ENCODE measurements around the gene OST4.

OST4 gene

DNA sequence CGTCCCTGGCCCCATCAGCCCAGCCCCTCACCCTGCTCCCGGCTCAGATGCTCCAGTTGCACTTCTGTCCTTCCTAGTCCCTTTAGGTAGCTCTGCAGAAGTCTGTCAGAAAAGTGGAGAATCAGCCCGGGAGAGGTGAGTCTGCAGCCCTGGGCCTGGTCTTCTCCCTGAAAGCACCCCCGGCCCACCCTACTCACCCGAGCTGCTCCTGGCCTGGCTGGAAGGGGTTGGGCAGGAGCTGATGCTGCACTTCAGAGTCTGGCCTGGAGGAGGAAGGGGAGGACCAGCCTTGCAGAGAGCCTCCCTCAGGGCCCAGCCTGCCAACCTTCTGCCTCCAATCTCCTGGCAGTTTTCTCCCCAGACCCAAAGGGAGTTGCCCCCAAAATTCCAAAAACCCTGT is 30.9 kb upstream of the OST4 start:
- Histone ChIP-seq H3K9ac (ENCODE audit: low read depth, low read length, poor library complexity, severe bottlenecking) (no peak overlapping the region), H4K20me1 (ENCODE audit: insufficient read depth, low read length, poor library complexity, severe bottlenecking) (no peaks in the 10 kb centered on the region), H3K4me2 (ENCODE audit: low read depth, low read length, poor library complexity, severe bottlenecking) (no peak overlapping the region), H3F3A (ENCODE audit: low read depth) (no peaks in the 10 kb centered on the region), H3K9me2 (replicated peaks; ENCODE audit: low read depth, low read length) (no peaks in the 10 kb centered on the region), H2AFZ (ENCODE audit: low read length) (no peak overlapping the region), H3K4me1 (ENCODE audit: insufficient read depth, low read length, poor library complexity, severe bottlenecking) (no peaks in the 10 kb centered on the region), H3K79me2 (ENCODE audit: insufficient read depth, low read length) (no peaks in the 10 kb centered on the region), H3K27me3 (ENCODE audit: insufficient read depth, low read length, poor library complexity, severe bottlenecking) (no peaks in the 10 kb centered on the region), H3K36me3 (ENCODE audit: insufficient read depth, low read length) (no peaks in the 10 kb centered on the region), H3K9me3 (ENCODE audit: insufficient read depth, low read depth, low read length) (no peaks in the 10 kb centered on the region), H3K4me3 (ENCODE audit: low read length, poor library complexity, severe bottlenecking) (no peak overlapping the region)
- TF ChIP-seq, protein P1, sequence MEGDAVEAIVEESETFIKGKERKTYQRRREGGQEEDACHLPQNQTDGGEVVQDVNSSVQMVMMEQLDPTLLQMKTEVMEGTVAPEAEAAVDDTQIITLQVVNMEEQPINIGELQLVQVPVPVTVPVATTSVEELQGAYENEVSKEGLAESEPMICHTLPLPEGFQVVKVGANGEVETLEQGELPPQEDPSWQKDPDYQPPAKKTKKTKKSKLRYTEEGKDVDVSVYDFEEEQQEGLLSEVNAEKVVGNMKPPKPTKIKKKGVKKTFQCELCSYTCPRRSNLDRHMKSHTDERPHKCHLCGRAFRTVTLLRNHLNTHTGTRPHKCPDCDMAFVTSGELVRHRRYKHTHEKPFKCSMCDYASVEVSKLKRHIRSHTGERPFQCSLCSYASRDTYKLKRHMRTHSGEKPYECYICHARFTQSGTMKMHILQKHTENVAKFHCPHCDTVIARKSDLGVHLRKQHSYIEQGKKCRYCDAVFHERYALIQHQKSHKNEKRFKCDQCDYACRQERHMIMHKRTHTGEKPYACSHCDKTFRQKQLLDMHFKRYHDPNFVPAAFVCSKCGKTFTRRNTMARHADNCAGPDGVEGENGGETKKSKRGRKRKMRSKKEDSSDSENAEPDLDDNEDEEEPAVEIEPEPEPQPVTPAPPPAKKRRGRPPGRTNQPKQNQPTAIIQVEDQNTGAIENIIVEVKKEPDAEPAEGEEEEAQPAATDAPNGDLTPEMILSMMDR (conservative IDR thresholded peaks at IDR 0.05; ENCODE audit: low read length): no peak
- TF ChIP-seq EZH2phosphoT487 (IDR thresholded peaks at IDR 0.05; ENCODE audit: borderline replicate concordance): no peak

DNA sequence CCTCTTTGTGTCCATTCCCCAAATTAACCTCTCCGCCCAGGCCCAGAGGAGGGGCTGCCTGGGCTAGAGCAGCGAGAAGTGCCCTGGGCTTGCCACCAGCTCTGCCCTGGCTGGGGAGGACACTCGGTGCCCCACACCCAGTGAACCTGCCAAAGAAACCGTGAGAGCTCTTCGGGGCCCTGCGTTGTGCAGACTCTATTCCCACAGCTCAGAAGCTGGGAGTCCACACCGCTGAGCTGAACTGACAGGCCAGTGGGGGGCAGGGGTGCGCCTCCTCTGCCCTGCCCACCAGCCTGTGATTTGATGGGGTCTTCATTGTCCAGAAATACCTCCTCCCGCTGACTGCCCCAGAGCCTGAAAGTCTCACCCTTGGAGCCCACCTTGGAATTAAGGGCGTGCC is 28.6 kb upstream of the OST4 start:
- no peak overlapping the region for H3K9ac ChIP-seq (ENCODE audit: low read depth, low read length, poor library complexity, severe bottlenecking)

DNA sequence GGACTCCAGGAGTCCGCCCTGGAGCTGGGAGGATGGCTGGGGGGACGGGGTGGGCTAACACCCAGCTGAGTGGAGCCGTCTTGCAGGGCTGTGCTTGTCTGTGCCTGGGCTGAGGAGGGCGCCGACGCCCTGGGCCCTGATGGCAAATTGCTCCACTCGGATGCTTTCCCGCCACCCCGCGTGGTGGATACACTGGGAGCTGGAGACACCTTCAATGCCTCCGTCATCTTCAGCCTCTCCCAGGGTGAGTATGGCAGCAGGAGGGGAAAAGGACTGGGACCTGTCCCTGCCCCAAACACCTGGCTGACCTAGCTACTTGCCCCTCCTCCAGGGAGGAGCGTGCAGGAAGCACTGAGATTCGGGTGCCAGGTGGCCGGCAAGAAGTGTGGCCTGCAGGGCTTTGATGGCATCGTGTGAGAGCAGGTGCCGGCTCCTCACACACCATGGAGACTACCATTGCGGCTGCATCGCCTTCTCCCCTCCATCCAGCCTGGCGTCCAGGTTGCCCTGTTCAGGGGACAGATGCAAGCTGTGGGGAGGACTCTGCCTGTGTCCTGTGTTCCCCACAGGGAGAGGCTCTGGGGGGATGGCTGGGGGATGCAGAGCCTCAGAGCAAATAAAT is 28.0 kb upstream of the OST4 start:
- Histone ChIP-seq H3F3A (ENCODE audit: low read depth) (no peaks in the 10 kb centered on the region), H3K9me2 (replicated peaks; ENCODE audit: low read depth, low read length) (no peaks in the 10 kb centered on the region), H3K79me2 (ENCODE audit: insufficient read depth, low read length) (no peaks in the 10 kb centered on the region), H3K9ac (ENCODE audit: low read depth, low read length, poor library complexity, severe bottlenecking) (no peak overlapping the region), H3K4me2 (ENCODE audit: low read depth, low read length, poor library complexity, severe bottlenecking) (no peak overlapping the region), H3K36me3 (ENCODE audit: insufficient read depth, low read length) (no peaks in the 10 kb centered on the region), H3K4me3 (ENCODE audit: low read length, poor library complexity, severe bottlenecking) (no peak overlapping the region), H3K4me1 (ENCODE audit: insufficient read depth, low read length, poor library complexity, severe bottlenecking) (no peaks in the 10 kb centered on the region), H4K20me1 (ENCODE audit: insufficient read depth, low read length, poor library complexity, severe bottlenecking) (no peaks in the 10 kb centered on the region), H3K27me3 (ENCODE audit: insufficient read depth, low read length, poor library complexity, severe bottlenecking) (no peaks in the 10 kb centered on the region), H2AFZ (ENCODE audit: low read length) (no peak overlapping the region), H3K9me3 (ENCODE audit: insufficient read depth, low read depth, low read length) (no peaks in the 10 kb centered on the region)
- TF ChIP-seq EZH2phosphoT487 (IDR thresholded peaks at IDR 0.05; ENCODE audit: borderline replicate concordance): no peak
- TF ChIP-seq, protein P1 (conservative IDR thresholded peaks at IDR 0.05; ENCODE audit: low read length): no peak

More for the DNA sequence above, 28.6 kb upstream of the OST4 start:
- H3K4me2 ChIP-seq (ENCODE audit: low read depth, low read length, poor library complexity, severe bottlenecking): no peak overlapping the region
- no peaks in the 10 kb centered on the region for H3K9me2 ChIP-seq (replicated peaks; ENCODE audit: low read depth, low read length)
- no peak overlapping the region for H2AFZ ChIP-seq (ENCODE audit: low read length)
- no peak overlapping the region for H3K4me3 ChIP-seq (ENCODE audit: low read length, poor library complexity, severe bottlenecking)
- H3K9me3 ChIP-seq (ENCODE audit: insufficient read depth, low read depth, low read length): no peaks in the 10 kb centered on the region
- no peaks in the 10 kb centered on the region for H3F3A ChIP-seq (ENCODE audit: low read depth)
- no peaks in the 10 kb centered on the region for H3K27me3 ChIP-seq (ENCODE audit: insufficient read depth, low read length, poor library complexity, severe bottlenecking)
- H3K4me1 ChIP-seq (ENCODE audit: insufficient read depth, low read length, poor library complexity, severe bottlenecking): no peaks in the 10 kb centered on the region
- TF ChIP-seq, protein P1 (conservative IDR thresholded peaks at IDR 0.05; ENCODE audit: low read length): no peak
- no peak for TF ChIP-seq EZH2phosphoT487 (IDR thresholded peaks at IDR 0.05; ENCODE audit: borderline replicate concordance)
- no peaks in the 10 kb centered on the region for H3K36me3 ChIP-seq (ENCODE audit: insufficient read depth, low read length)
- no peaks in the 10 kb centered on the region for H4K20me1 ChIP-seq (ENCODE audit: insufficient read depth, low read length, poor library complexity, severe bottlenecking)
- H3K79me2 ChIP-seq (ENCODE audit: insufficient read depth, low read length): no peaks in the 10 kb centered on the region

Data from Loucy (cell line).